HEK293 (cell line): Measurements from ENCODE around the gene MORN3.

Source experiments
- IKZF3 ChIP-seq: fragments of 450-650 bp; IDR thresholded peaks from 2 replicates; pipeline ENCODE4 v1.5.0; 2018; ENCODE audit warnings: missing biosample characterization, mild to moderate bottlenecking, missing genetic modification characterization, moderate library complexity
- MZF1 ChIP-seq: fragments of 450-650 bp; formaldehyde crosslinking; IDR thresholded peaks from 2 replicates; pipeline ENCODE4 v1.5.1; 2017; ENCODE audit warnings: missing biosample characterization, missing genetic modification characterization, borderline replicate concordance
- OSR2 ChIP-seq: fragments of 450-650 bp; formaldehyde crosslinking; IDR thresholded peaks from 2 replicates; pipeline ENCODE4 v1.5.1; 2016; ENCODE audit warnings: missing biosample characterization, missing genetic modification characterization
- OVOL3 ChIP-seq: fragments of 450-650 bp; formaldehyde crosslinking; IDR thresholded peaks from 2 replicates; pipeline ENCODE4 v1.5.1; 2016; ENCODE audit warnings: missing biosample characterization, missing genetic modification characterization
- PRDM1 ChIP-seq: fragments of 450-650 bp; formaldehyde crosslinking; IDR thresholded peaks from 2 replicates; pipeline ENCODE4; 2016; ENCODE audit warnings: missing biosample characterization, missing genetic modification characterization
- SALL2 ChIP-seq: fragments of 450-650 bp; formaldehyde crosslinking; IDR thresholded peaks from 2 replicates; pipeline ENCODE4 v1.5.0; 2017; ENCODE audit warnings: missing biosample characterization, mild to moderate bottlenecking, missing genetic modification characterization, borderline replicate concordance
- SP3 ChIP-seq: fragments of 450-650 bp; formaldehyde crosslinking; IDR thresholded peaks from 2 replicates; pipeline ENCODE4 v1.5.1; 2016; ENCODE audit warnings: missing biosample characterization, missing genetic modification characterization
- TSHZ1 ChIP-seq: fragments of 450-650 bp; formaldehyde crosslinking; IDR thresholded peaks from 2 replicates; pipeline ENCODE4 v1.5.1; 2016; ENCODE audit warnings: missing biosample characterization, missing genetic modification characterization, borderline replicate concordance
- WT1 ChIP-seq: fragments of 450-650 bp; formaldehyde crosslinking; IDR thresholded peaks from 2 replicates; pipeline ENCODE4 v1.5.1; 2016; ENCODE audit warnings: missing biosample characterization, missing genetic modification characterization
- ZBTB26 ChIP-seq: fragments of 450-650 bp; formaldehyde crosslinking; optimal IDR thresholded peaks from 2 replicates; pipeline ENCODE3; 2016; ENCODE audit warnings: missing biosample characterization, mild to moderate bottlenecking, missing genetic modification characterization
- ZEB2 ChIP-seq: fragments of 450-650 bp; formaldehyde crosslinking; IDR thresholded peaks from 2 replicates; pipeline ENCODE4 v1.5.1; 2016; ENCODE audit warnings: missing biosample characterization, missing genetic modification characterization
- ZFP37 ChIP-seq: fragments of 450-650 bp; formaldehyde crosslinking; IDR thresholded peaks from 2 replicates; pipeline ENCODE4 v1.5.1; 2016; ENCODE audit warnings: missing biosample characterization, missing genetic modification characterization
- ZNF121 ChIP-seq: fragments of 450-650 bp; formaldehyde crosslinking; IDR thresholded peaks from 2 replicates; pipeline ENCODE4 v1.5.1; 2016; ENCODE audit warnings: missing biosample characterization, missing genetic modification characterization
- ZNF132 ChIP-seq: fragments of 450-650 bp; formaldehyde crosslinking; IDR thresholded peaks from 2 replicates; pipeline ENCODE4 v1.5.1; 2017; ENCODE audit warnings: missing biosample characterization, missing genetic modification characterization, borderline replicate concordance
- ZNF133 ChIP-seq: fragments of 450-650 bp; formaldehyde crosslinking; IDR thresholded peaks from 2 replicates; pipeline ENCODE4 v1.5.1; 2016; ENCODE audit warnings: missing biosample characterization, missing genetic modification characterization
- ZNF175 ChIP-seq: fragments of 450-650 bp; formaldehyde crosslinking; IDR thresholded peaks from 2 replicates; pipeline ENCODE4 v1.5.1; 2016; ENCODE audit warnings: missing biosample characterization, missing genetic modification characterization
- ZNF211 ChIP-seq: fragments of 450-650 bp; formaldehyde crosslinking; IDR thresholded peaks from 2 replicates; pipeline ENCODE4 v1.5.1; 2016; ENCODE audit warnings: low read depth, missing biosample characterization, missing genetic modification characterization
- ZNF23 ChIP-seq: fragments of 450-650 bp; formaldehyde crosslinking; IDR thresholded peaks from 2 replicates; pipeline ENCODE4 v1.5.1; 2016; ENCODE audit warnings: missing biosample characterization, missing genetic modification characterization, borderline replicate concordance
- ZNF266 ChIP-seq: fragments of 450-650 bp; formaldehyde crosslinking; IDR thresholded peaks from 2 replicates; pipeline ENCODE4 v1.5.1; 2016; ENCODE audit warnings: missing biosample characterization, missing genetic modification characterization, low read depth
- ZNF274 ChIP-seq, 2 experiments: fragments of 200-500 bp in 1 of 2; fragments of 450-650 bp in 1 of 2; sonication (Bioruptor generic) in 1 of 2; formaldehyde crosslinking in 1 of 2; IDR thresholded peaks; 2 replicates each; pipeline versions ENCODE4 v1.5.1 to v1.6.1; 2014 to 2016; ENCODE audit warnings: borderline replicate concordance in 1 of 2, inconsistent platforms in 1 of 2, low read length in 1 of 2, missing biosample characterization in 1 of 2, missing genetic modification characterization in 1 of 2
- ZNF324 ChIP-seq: fragments of 450-650 bp; formaldehyde crosslinking; IDR thresholded peaks from 2 replicates; pipeline ENCODE4 v1.5.1; 2016; ENCODE audit warnings: missing biosample characterization, missing genetic modification characterization
- ZNF37A ChIP-seq: fragments of 450-650 bp; IDR thresholded peaks from 2 replicates; pipeline ENCODE4 v1.5.1; 2018; ENCODE audit warnings: missing biosample characterization, missing genetic modification characterization
- ZNF558 ChIP-seq: fragments of 450-650 bp; formaldehyde crosslinking; IDR thresholded peaks from 2 replicates; pipeline ENCODE4 v1.5.1; 2016; ENCODE audit warnings: missing biosample characterization, missing genetic modification characterization
- ZNF645 ChIP-seq: fragments of 450-650 bp; formaldehyde crosslinking; IDR thresholded peaks from 2 replicates; pipeline ENCODE4; 2016; ENCODE audit warnings: missing biosample characterization, missing genetic modification characterization
- ZNF701 ChIP-seq: fragments of 450-650 bp; formaldehyde crosslinking; IDR thresholded peaks from 2 replicates; pipeline ENCODE4 v1.5.1; 2016; ENCODE audit warnings: missing biosample characterization, missing genetic modification characterization
- ZNF707 ChIP-seq: fragments of 450-650 bp; formaldehyde crosslinking; IDR thresholded peaks from 2 replicates; pipeline ENCODE4 v1.5.1; 2016; ENCODE audit warnings: missing biosample characterization, missing genetic modification characterization
- ZNF76 ChIP-seq: fragments of 450-650 bp; formaldehyde crosslinking; IDR thresholded peaks from 2 replicates; pipeline ENCODE4; 2016; ENCODE audit warnings: low read depth, missing biosample characterization, missing genetic modification characterization, borderline replicate concordance
- TF ChIP-seq, protein P1 (sequence below): fragments of 450-650 bp; formaldehyde crosslinking; IDR thresholded peaks from 2 replicates; pipeline ENCODE4 v1.5.1; 2016; ENCODE audit warnings: missing biosample characterization, missing genetic modification characterization
- TF ChIP-seq, protein P2 (sequence below): fragments of 450-650 bp; formaldehyde crosslinking; IDR thresholded peaks from 2 replicates; pipeline ENCODE4 v1.5.1; 2016; ENCODE audit warnings: missing biosample characterization, missing genetic modification characterization
- TF ChIP-seq, protein P3 (sequence below): IDR thresholded peaks from 2 replicates; pipeline ENCODE4 v1.6.1; 2011; ENCODE audit warnings: mild to moderate bottlenecking, low read depth, low read length, borderline replicate concordance

The MORN3 gene

GRCh38 chr12:121717041-121717699 lies 47.7 kb upstream of the MORN3 start (continued):
- TF ChIP-seq ZNF274 (IDR thresholded peaks at IDR 0.05; ENCODE audit: low read length) = no peak
- TF ChIP-seq ZNF274 (tag by site-specific recombination; IDR thresholded peaks at IDR 0.05; ENCODE audit: borderline replicate concordance) = no peak
- no peak for TF ChIP-seq ZNF707 (tag by site-specific recombination)
- TF ChIP-seq TSHZ1 (tag by site-specific recombination) = peak; percentile 14; the same call in 1 of the 2 replicates
- TF ChIP-seq, protein P1, sequence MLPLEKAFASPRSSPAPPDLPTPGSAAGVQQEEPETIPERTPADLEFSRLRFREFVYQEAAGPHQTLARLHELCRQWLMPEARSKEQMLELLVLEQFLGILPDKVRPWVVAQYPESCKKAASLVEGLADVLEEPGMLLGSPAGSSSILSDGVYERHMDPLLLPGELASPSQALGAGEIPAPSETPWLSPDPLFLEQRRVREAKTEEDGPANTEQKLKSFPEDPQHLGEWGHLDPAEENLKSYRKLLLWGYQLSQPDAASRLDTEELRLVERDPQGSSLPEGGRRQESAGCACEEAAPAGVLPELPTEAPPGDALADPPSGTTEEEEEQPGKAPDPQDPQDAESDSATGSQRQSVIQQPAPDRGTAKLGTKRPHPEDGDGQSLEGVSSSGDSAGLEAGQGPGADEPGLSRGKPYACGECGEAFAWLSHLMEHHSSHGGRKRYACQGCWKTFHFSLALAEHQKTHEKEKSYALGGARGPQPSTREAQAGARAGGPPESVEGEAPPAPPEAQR = no peak
- peak; percentile 77 for TF ChIP-seq ZEB2
- no peak for TF ChIP-seq ZNF175 (tag by site-specific recombination)
- TF ChIP-seq ZNF645 (tag by site-specific recombination) = no peak
- TF ChIP-seq ZNF324 (tag by site-specific recombination) = 0 out of 2 replicates have a peak, but pooled peaks have one; percentile 21
- TF ChIP-seq ZFP37 (tag by site-specific recombination) = peak; percentile 95
- no peak for TF ChIP-seq SP3 (tag by site-specific recombination)
- no peak for TF ChIP-seq ZBTB26 (tag by site-specific recombination)
- no peak for TF ChIP-seq SALL2 (tag by site-specific recombination)
- TF ChIP-seq, protein P2, sequence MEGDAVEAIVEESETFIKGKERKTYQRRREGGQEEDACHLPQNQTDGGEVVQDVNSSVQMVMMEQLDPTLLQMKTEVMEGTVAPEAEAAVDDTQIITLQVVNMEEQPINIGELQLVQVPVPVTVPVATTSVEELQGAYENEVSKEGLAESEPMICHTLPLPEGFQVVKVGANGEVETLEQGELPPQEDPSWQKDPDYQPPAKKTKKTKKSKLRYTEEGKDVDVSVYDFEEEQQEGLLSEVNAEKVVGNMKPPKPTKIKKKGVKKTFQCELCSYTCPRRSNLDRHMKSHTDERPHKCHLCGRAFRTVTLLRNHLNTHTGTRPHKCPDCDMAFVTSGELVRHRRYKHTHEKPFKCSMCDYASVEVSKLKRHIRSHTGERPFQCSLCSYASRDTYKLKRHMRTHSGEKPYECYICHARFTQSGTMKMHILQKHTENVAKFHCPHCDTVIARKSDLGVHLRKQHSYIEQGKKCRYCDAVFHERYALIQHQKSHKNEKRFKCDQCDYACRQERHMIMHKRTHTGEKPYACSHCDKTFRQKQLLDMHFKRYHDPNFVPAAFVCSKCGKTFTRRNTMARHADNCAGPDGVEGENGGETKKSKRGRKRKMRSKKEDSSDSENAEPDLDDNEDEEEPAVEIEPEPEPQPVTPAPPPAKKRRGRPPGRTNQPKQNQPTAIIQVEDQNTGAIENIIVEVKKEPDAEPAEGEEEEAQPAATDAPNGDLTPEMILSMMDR (tag by site-specific recombination) = no peak
- 0 out of 2 replicates have a peak, but pooled peaks have one; percentile 49 for TF ChIP-seq ZNF558 (tag by site-specific recombination)
- TF ChIP-seq IKZF3 (tag by site-specific recombination) = peak; percentile 74
- TF ChIP-seq OSR2 (tag by site-specific recombination) = peak; percentile 62; the same call in 1 of the 2 replicates
- TF ChIP-seq ZNF701 (tag by site-specific recombination) = no peak
- no peak for TF ChIP-seq ZNF23 (tag by site-specific recombination)
- TF ChIP-seq ZNF132 (tag by site-specific recombination) = no peak
- no peak for TF ChIP-seq WT1 (tag by site-specific recombination)
- no peak for TF ChIP-seq MZF1 (tag by site-specific recombination)
- TF ChIP-seq PRDM1 (tag by site-specific recombination) = peak; percentile 77
- no peak for TF ChIP-seq ZNF133
- TF ChIP-seq ZNF211 (tag by site-specific recombination) = no peak
- no peak for TF ChIP-seq ZNF266 (tag by site-specific recombination)
- TF ChIP-seq, protein P3, sequence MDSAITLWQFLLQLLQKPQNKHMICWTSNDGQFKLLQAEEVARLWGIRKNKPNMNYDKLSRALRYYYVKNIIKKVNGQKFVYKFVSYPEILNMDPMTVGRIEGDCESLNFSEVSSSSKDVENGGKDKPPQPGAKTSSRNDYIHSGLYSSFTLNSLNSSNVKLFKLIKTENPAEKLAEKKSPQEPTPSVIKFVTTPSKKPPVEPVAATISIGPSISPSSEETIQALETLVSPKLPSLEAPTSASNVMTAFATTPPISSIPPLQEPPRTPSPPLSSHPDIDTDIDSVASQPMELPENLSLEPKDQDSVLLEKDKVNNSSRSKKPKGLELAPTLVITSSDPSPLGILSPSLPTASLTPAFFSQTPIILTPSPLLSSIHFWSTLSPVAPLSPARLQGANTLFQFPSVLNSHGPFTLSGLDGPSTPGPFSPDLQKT = no peak
- TF ChIP-seq ZNF37A (tag by site-specific recombination) = no peak
- TF ChIP-seq OVOL3 (tag by site-specific recombination) = no peak
- TF ChIP-seq ZNF121 = no peak
- TF ChIP-seq ZNF76 = no peak
